Suppressor macrophage treated with lipopolysaccharide for 4 hours (primary cell): ENCODE data around the gene NHLRC1.

Experiments used
- DNase-seq: peaks from one replicate; pipeline ENCODE4 v3.0.0-alpha.2; 2020

Gene NHLRC1

DNA sequence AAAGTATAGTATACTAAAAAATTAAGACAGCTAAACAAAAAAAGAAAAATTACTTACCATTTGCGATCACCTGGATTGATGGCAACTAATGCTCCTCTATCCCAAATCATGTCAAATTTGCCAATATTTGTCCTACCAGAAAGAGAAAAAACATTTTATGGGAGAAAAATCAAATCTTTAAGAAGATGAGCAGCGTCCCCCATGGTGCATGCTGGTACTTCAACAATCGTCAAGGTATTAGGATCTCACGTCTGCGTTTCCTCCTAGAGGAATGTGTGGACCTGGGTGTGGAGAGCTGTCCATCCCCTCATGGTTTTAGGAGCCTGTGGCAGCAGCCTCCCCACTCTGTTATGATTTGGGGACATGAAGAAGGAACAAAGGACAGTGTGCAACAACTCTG is 16.4 kb upstream of the NHLRC1 start:
- DNase-seq = no peak

DNA sequence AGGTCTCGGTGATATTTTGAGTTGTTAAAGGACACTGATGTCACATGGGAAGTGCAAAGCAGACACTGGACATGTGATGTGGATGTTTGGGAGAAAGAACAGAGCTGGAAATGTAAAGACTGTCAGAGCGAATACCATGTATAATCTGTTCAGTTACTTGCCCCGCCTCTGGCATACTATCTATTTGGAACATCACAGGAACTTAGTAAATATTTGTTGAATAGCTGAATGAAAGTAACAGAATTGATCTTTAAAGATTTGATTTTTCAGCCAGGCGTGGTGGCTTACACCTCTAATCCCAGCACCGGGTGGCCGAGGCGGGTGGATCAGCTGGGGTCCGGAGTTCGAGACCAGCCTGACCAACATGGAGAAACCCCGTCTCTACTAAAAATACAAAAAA is 13.8 kb upstream of the NHLRC1 start:
- DNase-seq = no peak

DNA sequence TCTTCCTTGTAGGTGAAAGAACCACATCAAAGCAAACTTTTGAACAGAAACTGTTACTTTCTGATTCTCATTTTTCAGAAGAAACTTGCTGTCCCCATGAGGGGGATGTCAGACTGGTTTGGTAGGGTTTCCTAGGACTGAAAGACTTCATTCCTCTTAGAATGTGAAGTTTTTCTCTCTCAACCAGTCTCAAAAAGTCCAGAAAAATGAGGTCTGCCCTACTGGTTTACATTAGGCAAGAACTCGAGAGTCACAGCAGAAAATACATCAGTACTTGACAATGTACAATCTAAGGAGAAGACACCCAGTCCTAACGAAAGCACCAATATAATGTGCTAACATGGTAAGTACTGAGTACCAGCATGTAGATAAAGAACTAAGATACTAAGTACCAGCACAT is 12.7 kb upstream of the NHLRC1 start:
- no peak for DNase-seq

DNA sequence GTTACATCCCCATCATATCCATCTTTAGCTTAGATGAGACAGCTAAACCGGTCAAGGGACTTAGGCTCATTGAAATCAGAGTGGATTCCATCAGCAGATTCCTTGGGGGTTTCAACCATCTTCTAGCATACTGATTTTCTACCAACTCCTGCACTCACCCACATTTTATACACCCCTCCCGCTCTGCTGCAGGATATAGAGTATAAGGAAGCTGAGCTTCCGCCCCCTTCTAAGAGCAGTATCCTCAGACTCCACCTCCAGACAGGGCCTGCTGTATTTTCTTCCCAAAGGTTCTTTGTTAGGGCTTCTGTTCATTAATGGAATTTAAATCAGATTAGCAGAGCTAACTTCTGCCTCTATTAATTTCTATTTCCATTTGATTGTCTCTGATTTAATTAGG is 9.9 kb upstream of the NHLRC1 start:
- no peak for DNase-seq

DNA sequence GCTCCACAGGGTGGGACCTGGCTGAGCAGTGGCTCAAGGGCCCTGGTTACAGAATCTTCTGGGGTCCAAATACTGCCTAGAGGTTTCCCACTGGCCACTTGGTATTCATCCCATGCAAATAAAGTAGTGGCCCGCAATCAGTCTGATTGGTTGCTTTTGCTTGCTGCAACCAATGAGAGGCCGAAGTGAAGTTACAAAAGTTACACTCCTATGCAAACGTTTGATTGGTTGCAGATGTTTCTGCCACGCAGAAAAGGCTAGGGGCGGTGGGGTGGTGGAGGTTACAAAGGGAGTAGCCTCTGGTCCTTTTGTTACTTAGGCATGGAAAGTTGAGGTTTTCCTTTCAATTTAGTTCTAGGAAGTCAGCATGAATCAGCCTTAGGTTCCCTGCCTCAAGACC is 3.6 kb upstream of the NHLRC1 start:
- DNase-seq = no peak

DNA sequence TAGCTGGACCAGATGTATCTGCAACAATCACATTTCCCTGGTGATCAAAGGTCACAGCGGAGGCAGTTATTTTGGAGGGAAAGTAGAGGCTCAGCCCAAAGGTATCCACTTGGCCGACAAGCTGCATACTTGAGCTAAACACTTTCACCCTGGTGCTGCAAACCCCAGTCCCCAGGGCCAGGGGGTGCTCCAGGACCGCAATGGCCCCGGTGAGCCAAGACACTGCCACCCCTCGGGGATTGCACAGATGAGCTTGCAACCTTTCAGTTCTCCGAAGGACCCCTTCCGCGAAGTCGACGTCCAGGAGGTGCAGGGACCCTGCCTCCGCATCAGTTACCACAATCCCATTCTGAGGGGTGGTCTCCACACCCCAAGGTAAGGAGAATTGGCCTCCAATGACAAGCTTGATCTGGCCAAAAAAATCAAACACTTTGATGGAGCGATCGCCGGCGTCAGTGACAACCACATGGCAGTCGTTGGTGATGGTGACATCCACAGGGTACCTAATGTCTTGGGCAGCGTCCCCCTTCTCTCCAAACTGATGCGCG is 823 bp downstream of the NHLRC1 start:
- DNase-seq = no peak

DNA sequence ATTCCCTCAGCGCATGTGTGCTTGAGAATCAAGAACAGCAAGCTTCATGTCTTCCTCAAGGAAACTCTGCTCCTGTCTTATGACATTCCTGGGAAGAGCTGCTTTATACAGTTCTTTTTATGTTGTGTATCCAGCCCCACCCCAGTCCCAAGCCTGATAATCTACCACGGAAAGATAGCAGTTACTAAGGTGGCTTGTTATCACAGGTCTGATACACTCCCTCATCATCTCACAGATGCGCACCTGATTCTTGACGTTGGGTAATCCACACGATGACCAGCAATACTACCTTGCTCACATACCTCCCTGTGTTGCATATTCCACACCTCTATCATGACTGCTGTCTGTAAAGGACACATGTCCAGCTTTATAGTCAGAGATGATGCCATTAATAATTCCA is 3.2 kb downstream of the NHLRC1 start:
- DNase-seq = no peak

DNA sequence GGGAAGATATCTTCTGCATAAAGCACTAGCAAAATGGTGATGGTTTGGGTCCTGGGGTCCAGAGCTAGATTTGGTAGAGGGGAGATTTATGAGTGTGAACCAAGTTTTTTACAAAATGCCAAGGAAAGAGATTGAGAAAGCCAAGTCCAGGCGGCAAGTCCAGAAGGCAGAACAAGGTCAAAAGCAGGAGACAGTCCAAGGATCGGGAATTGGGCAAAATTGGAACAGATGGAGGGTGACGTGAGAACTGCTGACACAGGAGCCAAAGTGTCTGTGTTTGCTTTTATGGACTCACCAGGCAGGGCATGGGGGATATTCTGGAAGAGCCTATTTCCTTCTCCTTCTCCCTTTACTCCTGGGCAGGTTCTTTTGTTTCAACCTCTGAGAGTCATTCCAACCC is 4.1 kb downstream of the NHLRC1 start:
- DNase-seq = no peak

DNA sequence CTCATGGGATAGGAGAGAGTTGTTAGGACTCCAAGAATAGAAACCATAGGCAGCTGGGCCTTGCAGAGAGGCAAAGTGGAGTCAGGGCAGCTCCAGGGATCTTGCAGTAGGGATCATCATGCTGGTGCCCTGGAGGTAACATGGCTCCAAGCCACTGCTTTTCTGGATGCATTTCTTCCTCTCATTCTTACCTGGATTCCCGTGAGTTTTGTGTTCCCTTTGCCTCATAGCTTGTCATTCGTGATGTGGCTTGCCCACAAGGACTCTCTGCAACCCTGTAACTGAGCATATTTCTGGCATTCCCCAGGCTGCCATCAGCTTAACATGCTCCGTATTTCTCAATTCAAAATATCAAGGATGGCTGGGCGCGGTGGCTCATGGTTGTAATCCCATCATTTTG is 5.3 kb downstream of the NHLRC1 start:
- no peak for DNase-seq

DNA sequence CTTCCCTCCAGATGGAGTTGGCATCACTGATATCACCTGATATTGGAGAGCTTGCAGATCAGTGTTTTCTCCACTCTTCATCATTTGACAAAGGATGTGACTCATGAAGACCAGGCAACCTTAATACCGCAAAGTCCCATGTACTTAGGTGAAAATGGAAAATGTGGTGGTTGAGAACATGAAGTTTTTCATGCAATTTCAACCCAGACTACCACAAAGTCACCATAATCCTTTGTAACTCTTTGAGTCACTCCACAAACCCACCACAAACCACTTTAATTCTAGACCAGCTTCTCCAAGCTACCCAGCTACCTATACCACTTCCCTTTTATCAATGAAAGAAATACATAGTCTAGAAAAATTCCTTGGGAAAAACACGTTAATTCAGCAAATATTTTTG is 7.1 kb downstream of the NHLRC1 start:
- DNase-seq = no peak

DNA sequence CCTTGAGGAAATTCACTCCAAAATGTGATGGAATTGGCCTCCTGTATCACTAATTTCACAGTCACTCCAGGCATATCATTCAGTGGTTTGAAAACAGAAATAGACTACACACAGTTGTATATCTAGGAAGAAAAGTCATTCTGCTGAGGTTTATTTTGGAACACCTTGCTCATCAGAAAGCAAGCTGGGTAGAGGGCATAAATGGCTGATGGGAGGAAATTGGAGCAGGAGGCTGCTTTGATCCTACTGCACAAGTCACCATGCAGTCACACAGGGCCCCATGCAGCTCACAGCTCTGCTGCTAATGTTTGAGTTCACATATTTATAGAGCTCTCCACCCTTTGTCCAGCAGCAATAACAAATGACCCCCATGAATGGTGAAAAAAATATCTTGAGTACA is 12.3 kb downstream of the NHLRC1 start:
- no peak for DNase-seq

DNA sequence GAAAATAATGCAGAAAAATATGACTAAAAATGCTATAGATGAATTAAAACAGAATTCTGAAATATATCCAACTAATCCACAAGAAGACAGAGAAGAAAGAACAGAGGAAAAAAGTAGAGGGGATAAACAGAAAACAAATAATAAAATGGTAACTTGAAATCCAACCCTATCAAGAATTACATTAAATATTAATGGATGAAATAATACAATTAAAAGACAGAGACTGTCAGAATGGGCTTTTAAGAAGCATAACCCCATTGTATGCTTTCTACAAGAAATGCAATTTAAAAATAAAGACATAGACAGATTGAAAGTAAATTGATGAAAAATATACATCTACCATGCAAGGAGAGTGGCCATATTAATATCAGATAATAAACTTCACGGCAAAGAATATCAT is 15.4 kb downstream of the NHLRC1 start:
- DNase-seq = no peak

DNA sequence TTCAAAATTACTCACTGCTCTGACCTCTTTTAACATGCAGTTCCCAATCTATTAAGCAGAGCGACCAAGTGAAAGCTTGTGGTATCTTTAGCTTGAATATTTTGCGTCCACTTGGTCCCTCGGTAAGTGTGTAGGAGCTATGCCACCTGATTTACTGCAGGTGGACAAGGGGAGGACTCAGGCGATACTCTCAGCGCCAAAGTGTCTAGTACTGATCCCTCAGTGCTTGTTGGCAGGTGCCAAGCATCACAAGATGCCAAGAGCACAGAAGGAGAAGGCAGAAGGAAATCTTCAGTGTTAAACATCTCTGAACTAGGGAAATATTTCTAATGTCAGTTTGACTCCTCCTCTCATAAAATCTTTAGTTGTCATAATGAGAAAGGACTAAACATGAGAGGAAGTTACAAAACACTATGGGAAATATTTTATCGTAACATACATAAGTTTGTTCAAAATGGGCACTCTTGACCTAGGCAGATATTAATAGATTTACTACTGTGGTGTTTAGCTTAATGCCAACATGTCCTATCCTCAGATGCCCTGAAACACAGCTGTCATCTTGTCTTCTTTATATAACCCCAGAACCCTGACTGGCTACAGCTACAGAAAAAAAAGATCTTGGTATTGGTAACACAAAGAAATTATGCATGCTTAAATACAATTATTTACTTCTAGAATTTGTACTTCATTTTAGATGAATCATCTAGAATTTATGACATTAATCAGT is 19.5 kb downstream of the NHLRC1 start:
- no peak for DNase-seq

DNA sequence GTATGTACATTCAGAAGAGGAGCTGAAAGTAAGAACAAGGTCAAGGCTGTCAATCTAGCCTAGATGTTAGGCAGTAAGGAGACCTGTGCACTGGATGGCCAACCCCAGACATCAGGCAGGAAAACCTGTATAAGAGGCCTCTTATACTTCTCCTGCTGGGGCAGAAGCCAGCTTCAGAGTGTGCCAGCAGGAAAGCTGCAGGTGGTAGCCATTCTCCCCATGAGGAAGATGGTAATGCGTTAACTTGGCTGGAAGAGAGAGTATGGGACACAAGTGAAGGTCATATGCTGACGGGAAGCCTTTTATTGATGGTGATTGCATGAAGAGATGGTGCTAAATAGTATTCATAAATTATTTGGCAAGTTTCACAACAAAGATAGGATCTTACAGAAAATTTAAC is 20.6 kb downstream of the NHLRC1 start:
- DNase-seq = no peak

DNA sequence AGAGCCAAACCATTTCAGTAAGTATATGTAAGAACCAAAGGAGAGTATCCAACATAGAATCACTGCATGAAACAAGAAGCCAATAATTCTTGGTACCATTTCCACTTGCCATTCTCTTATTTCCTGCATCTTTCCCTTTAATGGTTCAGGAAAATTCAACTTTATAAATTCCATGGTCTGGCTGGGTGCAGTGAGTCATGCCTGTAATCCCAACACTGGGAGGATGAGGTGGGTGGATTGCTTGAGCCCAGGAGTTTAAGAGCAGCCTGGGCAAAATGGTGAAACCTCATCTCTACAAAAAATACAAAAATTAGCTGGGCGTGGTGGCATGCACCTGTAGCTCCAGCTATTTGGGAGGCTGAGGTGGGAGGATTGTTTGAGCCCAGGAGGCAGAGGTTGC is 21.2 kb downstream of the NHLRC1 start:
- DNase-seq = no peak

DNA sequence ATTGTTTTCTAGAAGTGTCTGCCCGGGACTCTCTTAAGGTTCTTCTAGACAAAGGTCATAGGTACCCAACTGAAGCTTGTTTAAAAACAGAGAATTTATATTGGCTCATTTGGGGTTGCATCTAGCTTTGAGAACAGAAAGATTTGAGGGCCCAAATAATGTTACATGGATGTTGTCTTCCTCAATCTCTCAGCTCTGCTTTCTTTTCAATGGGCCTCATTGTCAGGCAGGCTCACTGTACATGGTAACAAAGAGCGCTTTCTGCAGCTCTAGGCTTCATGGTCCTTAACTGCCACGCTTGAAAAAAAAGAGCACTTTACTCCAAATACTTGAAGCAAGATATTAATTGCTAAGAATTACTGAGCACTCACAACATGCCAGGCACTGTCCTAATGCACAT is 22.2 kb downstream of the NHLRC1 start:
- DNase-seq = no peak

DNA sequence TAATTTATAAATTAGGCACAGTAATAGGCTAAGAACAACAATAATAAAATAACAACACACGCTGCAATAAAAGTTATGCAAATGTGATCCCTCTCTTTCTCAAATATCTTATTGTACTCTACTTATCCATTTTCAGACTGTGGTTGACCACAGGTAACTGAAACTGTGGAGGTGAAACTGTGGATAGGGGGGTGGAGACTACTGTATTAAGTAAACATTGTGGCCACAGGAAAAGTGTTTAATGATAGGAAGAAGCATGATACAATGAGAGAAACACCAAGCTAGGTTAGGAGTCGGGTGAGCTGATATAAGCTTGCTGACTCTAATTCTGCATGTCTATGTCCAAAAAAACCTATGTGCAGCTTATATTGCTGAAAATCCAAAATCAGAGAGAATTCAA is 23.0 kb downstream of the NHLRC1 start:
- no peak for DNase-seq

DNA sequence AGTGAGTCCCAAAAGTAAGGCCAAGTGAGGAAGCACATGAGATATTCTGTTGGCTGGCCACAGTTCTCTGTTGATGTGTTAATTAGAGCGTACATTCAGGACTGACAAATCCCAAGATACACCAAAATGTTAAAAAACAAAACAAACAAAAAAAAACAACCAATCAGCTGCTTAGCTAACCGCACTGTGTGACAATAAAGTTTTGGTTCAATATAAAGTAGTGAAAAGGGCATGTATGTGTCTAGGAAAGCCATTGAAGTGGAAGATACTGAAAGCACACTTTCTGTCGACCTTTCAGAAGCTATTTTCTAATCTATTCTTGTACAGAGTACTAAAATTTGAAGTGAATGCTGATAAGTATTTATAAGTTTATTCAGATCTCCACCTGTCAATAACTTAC is 26.1 kb downstream of the NHLRC1 start:
- no peak for DNase-seq

DNA sequence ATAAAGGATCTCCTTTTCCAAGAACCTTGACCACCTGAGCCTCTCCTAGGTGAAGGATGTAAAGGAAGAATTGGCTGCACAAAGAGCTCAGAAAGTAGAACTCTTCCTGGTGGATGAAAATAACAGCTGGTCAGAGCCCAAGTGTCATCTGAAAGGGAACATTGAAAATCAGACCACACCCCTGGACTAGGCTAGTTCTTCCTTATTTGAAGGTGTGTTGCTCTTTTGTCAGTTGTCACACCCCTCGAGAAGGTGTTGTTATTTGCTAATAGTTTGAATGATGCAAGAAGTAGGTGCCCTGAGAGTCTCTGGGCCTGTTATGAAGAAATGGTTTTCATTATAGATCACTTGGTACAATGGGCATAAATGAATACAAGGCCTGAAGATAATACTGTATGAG is 31.1 kb downstream of the NHLRC1 start:
- no peak for DNase-seq

DNA sequence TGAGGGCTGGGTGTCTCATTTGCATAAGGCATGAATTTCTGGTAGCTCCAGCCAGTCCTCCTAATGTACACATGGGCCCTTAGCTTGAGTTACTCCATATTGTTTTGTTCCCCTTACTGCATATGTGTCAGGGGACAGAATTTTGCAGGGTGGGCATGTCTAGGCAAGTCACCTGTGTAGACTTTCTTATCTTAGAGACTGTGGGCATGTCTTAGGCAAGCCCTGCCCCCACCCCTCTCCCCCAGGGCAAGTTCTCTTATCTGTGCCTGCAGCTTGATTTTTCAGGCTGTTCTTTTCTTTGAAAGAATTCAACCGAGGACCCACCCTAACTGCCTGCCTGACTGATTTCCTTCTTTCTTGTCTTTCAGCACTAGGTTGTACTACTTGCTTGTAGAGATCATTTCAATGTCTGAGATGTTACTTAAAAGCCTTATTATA is 32.1 kb downstream of the NHLRC1 start:
- DNase-seq = no peak

DNA sequence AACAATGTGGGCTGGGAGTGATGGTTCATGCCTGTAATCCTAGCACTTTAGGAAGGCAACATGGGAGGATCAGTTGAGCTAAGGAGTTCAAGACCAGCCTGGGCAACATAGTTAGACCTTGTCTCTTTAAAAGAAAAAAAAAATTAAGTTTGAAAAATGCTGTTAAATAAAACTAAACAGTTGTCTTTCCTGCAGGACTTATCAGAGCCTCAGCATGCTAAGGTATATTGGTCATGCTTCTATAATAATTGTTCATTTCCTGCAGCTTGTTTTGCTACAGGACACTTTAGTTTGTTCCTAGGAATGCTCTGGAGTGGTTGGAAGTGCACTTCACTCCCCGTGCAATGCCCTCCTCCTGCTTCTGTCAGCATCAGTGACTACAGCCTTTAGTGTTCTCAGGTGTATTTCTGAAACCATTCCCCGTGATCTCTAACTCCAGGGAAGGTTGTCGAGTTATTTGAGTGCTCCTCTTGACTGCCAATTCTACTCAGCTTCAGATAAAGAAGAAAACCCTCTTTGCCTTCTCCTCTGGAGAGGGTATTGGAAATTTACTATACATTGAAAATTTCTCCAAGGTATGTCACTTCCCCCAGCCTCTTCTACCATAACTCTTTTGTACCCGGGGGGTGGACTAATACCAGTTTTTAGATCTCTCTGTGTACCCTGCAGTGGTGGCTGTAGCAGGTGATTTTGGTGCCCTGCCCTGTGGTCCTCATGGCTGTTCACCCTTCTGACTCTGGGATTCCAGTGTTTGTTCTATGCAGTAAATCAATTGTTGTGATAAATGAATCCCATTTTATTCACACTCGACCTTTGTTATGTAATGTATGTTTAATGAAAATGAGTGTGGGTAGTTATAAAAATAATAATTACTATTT is 33.8 kb downstream of the NHLRC1 start:
- DNase-seq = no peak

DNA sequence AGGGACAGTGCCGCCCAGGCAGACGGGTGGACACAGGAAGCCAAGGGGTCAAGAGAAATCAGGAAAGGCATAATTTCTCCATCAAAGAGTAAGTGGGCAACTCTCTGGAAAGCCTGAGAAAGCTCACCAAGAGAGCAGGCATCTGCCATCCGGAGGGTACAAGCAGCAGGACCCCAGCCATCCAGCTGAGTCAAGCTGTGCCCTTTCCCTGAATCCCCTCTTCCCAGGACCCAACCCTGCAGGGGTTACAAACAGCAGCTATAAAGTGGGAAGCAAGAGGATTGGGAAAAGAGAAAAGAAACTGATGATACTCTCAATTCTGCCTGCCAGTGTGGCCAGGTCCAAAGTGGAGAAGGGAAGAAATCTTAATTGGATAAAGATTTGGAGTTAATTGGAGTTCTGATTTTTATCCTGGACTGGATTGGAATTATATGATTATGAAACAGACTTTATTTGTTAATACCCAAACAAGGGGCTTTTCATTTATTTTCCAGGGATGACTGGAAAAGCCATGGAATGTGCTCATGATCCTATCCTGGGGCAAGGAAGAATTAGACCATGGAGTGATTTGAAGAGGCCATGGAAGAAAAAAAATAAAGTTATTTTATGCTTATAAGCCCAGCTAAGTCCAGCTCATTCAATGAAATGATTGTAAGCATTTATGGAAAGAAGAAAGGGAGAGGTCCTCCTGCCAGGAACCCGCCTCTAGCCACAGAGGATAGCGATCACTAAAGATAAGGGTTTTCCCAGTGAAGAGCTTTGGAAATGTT is 34.9 kb downstream of the NHLRC1 start:
- no peak for DNase-seq

DNA sequence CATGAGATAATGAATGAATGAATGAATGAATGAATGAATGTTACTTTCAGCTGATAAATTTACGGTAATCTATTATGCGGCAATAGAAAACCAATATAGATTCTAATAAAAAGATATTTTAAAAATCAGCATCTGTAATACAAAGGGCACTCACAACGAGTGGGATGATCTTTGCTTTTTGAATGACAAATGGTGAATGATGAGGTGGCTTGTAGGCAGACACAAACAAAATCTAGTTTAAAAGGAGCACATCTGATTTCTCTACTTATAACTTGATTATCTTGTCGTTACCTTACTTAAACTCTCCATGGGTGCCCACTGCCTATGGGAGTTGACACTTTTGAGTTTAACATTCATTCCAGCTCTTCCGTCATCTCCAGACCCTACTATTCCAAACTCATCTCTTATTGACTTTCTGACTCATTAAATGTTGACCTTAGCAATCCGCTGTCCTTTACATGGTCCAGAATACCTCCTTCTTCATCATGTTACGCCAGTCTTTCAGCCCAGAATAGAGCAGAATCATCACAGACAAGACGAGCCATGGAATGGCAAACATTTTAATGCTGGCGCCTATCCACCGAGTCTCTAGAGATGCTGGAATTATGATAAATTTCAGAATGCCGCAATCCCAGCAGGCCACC is 41.3 kb downstream of the NHLRC1 start:
- DNase-seq = no peak
